HL-60/S4 (cell line): Measurements from ENCODE around the gene SFMBT2.

ENCODE experiments used
- in situ Hi-C: fragments of 300-500 bp; cut with MboI; formaldehyde crosslinking; loops from 2 replicates; pipeline ENCODE4 v1.14.3; 2022; ENCODE audit warnings: low sequenced_read_pairs

Gene SFMBT2

GRCh38 chr10:7426349-7426748 lies 15.5 kb upstream of the SFMBT2 start:
- in situ Hi-C loops: no loop called here

DNA sequence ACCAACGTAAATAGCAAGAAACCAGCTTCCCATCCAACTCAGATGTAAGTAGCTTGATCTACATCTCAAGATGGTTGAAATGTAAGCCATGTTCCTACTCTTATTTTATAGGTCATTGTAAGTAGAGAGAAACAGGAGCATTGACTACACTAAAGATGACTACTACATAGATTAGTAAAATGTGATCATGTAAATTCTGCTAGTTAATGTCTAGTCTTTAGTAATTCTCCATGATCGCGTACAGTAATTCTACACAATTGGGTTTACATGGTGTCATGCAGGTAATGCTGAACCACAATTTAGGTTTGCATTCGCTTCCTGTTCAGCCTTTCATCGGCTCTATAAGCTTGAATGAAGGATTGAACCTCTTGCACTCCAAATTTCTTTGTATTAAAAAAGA lies 14.9 kb upstream of the SFMBT2 start:
- in situ Hi-C loops: no loop called here

DNA sequence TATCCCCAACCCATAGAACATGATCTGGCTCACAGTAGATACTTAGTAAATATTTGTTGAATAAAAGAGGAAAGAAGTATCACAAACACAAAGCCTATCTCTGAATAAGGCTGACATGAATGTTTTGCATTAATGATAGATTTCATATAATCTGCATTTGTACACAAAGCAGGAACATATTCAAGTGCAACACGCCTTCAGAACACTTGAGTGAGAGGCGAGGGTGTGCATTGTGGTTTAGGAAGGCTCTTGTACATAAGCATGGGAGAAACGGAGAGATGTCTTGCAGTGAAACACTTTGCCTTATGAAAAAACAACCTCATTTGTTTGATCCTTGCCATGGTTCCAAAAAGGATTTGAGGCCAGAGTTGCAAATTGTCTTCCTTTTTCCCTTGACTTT lies 14.1 kb upstream of the SFMBT2 start:
- in situ Hi-C loops: no loop called here

- in situ Hi-C loops: no loop called here
These were observed 13.5 kb upstream of the SFMBT2 start for GRCh38 chr10:7424315-7424714.

DNA sequence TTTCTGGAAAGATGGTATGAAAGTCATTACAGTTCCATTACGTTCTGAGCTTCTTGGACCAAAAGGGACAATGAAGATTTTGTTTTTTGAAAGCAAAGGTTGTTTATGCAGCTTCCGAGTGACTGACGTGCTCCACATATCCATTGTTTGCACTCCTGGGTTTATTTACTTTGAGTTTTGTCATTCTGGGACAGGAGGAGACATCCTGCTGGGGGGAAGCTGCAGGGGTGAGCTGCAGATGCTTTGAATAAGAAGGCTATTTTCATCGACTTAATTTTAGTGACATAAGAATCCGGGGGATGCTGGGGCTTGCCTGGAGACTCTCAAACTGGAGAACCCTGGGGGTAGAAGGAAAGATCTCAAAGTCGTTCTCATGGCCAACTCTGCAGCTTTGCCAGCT lies 12.7 kb upstream of the SFMBT2 start:
- in situ Hi-C loops: no loop called here

GRCh38 chr10:7421526-7421925 lies 10.7 kb upstream of the SFMBT2 start:
- in situ Hi-C loops: no loop called here

DNA sequence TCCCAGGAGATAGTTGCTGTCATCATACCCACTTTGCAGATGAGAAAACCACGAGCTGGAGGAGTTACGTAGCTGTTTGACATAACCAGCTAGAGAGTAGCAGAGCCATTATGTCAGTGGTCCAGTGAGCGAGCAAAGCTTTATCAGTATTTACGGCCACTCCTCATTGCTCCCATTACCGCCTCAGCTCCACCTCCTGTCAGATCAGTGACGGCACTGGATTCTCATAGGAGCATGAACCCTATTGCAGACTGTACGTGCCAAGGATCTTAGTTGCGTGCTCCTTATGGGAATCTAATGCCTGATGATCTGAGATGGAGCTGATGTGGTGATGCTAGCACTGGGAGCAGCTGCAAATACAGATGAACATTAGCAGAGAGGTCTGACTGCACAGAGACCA lies 9.2 kb upstream of the SFMBT2 start:
- in situ Hi-C loops: loop anchor here (5.0 to 10.0 kb wide), 2 partner anchors 505 to 578 kb away; no protein-coding TSS in a partner anchor

DNA sequence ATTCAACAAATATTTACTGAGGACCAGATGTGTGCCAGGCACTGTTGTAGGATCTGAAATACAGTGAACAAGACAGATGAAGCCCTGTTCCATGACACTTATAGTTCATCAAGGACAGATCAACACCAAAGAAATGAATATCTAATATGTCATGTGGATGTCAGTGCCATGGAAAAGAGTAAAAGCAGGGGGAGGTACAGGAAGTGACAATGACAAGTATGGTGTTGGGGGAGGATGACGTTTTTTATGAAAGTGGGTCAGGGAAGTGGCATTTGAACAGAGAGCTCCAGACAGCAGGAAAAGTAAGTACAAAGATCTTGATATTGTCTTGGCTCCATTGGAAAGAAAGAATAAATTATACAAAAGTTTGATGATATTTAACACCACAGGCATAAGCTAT lies 7.0 kb upstream of the SFMBT2 start:
- in situ Hi-C loops: loop anchor here (5.0 to 10.0 kb wide), 2 partner anchors 503 to 576 kb away; no protein-coding TSS in a partner anchor

GRCh38 chr10:7417103-7417623 lies 6.3 kb upstream of the SFMBT2 start:
- in situ Hi-C loops: loop anchor here (5.0 to 10.0 kb wide), 2 partner anchors 502 to 575 kb away; no protein-coding TSS in a partner anchor

DNA sequence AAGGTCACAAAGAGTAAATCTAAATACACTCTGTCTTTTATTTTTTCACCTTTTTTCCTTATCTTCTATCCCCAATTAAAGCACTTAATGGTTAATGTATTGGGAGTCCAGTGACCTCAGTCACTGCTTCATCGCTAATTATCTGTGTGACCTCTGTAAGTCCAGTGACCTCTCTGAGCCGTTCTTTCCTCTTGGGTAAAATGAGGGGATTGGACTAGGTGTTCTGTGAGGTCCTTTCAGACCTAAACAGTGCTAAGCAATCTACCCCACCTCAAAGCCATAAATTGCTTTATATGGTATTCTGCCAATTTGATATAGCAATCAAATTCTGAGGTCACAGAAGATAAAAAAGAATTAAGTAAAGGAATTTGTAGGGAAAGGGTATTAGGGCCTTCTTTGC lies 3.9 kb upstream of the SFMBT2 start:
- in situ Hi-C loops: loop anchor here (5.0 to 10.0 kb wide), 2 partner anchors 500 to 572 kb away; no protein-coding TSS in a partner anchor

DNA sequence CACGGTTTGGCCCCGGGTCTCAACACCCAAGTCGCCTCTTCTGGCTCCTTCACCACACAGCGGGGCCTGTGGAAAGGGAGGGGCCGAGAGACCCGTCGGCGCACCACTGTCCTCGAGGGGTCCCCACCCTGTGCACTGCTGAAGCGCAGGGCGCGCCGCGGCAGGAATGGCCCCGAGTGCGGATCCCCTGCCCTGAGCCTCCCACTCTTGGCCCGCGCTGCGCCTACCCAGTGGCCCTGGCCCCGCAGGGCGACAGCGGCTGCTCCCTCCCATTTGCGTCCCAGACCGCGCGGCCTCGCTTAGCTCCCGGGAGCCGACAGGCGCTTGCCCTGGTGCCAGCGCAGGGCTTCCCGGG lies 2.1 kb upstream of the SFMBT2 start:
- in situ Hi-C loops: loop anchor here (10.0 kb wide), 1 partner anchor 498 kb away; no protein-coding TSS in a partner anchor

DNA sequence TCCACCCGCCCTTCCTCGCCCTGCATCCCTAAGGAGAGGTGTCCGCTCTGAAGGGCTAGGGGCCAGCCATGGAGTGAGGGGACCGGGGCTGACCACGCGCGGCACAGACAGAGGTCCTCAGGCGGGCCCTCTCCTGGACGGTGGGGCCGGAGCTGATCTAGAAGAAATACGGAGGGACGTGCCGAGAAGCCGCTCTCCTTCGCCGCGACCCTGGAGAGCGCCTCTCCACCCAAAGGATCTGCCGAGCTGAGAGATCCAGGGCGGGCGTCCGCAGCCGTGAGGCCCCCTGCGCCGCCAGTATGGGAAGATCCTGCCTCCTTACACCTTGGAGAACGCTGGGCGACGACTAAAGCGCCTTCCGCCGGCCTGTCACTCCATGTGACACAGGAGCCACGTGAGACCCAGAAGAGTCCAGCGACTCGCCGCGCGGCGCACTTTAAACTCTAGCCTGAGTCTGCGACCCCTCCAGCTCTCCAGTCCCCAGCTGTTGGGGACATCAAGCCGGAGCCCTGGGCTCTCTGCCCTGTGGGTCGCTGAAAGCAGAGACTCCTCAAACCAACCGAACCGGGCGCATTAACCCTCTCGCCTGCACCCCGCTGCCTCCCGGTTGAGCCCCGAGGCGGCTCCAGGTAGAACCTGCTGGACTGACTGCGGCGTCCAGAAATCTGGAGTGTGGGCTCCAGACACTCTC lies 1.5 kb upstream of the SFMBT2 start:
- in situ Hi-C loops: loop anchor here (10.0 kb wide), 1 partner anchor 498 kb away; no protein-coding TSS in a partner anchor

DNA sequence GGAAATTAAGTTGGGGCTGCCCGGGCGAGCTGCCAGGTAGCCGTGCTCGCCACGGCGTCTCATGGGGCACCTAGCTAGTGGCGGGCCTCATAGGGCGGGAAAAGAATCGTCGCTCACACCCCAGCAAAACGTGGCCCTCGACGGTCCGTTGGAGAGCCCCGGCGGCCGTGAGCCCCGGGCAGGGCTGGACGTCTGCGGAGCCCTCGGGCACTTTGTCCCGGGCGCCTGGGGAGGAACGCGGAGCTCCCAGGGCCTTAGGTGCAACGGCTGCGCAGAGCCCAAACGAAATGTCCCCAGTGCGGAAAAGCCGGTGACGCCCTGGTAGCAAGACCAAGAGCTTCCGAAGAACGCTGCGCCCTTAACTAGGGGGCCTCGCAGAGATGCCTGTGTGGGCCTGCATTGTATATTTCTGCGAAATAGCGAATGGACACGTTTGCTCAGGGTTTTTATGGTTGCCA lies 866 bp upstream of the SFMBT2 start:
- in situ Hi-C loops: loop anchor here (10.0 kb wide), 1 partner anchor 497 kb away; no protein-coding TSS in a partner anchor

DNA sequence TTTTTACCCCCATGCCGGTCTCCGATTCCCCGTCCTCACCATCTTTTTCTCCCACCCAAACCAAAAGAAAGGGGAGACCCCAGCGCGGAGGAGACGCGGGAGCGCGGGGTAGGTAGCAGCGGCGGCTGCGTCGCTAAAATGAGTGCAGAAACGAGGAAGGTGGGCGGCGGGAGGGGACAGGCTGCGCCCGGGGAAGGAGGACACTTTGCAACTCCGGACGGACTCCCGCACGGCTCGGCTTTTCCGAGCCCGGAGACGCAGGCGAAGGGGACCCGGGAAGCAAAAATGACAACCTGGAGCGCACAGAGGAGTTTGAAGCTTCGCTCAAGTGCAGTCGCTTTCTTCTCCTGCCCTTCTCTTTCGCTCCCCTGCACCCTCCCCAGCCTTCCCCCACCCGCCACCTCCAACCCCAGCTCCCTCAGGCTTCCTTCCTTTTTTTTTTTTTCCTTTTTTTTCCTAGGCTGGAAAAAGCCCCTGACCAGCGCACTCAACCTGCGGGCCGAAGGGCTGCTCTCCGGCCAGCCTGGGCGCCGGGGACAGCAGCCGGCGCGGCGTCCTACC lies 453 bp downstream of the SFMBT2 start:
- in situ Hi-C loops: loop anchor here (10.0 kb wide), 1 partner anchor 496 kb away; no protein-coding TSS in a partner anchor

- in situ Hi-C loops: loop anchor here (10.0 kb wide), 2 partner anchors 285 to 495 kb away; no protein-coding TSS in a partner anchor
These were observed 1.1 kb downstream of the SFMBT2 start for GRCh38 chr10:7409732-7410168.

DNA sequence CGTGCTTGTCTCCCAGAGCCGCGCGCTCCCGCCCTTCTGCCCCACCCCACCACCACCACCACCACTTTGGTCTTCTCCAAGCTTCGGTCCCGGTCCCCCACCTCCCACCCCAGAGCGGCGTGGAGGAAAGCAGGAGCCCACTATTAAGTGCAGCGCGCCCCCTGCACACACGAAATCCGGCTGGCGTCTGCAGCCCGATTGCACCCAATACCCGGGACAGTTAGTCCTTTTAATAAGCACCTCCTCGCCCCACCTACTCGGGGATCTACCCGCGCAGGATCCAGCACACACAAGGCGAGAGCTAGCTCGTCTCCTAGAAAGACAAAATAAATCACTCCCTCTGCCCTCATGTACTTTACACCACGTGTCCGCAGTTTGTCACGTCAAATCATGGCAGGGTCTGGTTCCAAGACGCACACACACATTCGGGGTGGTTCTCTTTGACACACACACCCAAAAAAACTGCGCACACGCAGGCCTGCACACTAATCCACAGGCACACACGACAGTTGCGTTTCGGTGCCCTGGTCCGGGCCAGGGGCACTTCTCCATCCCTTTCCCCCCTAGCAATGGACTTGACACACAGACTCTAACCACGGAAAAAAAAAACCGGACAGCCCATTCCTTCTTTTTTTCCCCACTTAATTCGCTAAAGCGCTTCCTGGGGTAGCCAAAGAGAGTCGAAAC lies 1.6 kb downstream of the SFMBT2 start:
- in situ Hi-C loops: loop anchor here (10.0 kb wide), 1 partner anchor 284 kb away; no protein-coding TSS in a partner anchor

- in situ Hi-C loops: loop anchor here (10.0 kb wide), 1 partner anchor 284 kb away; no protein-coding TSS in a partner anchor
These were observed 2.4 kb downstream of the SFMBT2 start for GRCh38 chr10:7408291-7409044.

GRCh38 chr10:7407368-7408290 lies 3.2 kb downstream of the SFMBT2 start:
- in situ Hi-C loops: loop anchor here (10.0 kb wide), 1 partner anchor 283 kb away; no protein-coding TSS in a partner anchor

DNA sequence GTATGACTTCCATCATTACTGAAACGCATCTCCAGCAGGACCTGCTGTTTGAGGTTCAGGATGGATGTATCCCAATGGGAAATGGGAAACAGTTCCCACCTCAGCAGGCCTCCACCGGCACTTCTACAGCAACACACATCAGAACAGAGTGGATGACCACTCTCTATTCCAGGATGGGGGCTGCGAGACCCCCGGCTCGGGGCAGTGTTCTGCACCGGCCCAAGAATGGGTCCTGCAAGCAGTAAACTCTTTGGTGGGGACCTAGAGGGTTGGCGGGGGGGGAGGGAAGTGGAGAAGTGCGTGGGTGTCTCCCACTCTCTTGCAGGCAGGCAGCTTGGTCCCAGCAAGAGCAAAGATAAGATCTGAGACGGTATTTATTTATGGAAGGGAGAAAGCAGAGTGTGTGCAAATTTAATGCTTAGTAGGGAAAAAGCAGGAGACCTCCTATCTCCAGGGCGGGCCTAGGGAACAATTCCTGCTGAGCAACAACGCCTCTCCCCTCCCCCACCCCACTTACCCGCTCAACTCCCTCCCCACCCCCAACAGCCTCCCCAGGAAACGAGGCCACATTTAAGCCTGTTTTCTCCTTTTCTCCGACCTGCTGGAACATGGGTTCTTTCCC lies 4.0 kb downstream of the SFMBT2 start:
- in situ Hi-C loops: loop anchor here (10.0 kb wide), 1 partner anchor 282 kb away; no protein-coding TSS in a partner anchor
